Left lung (tissue), 10 donors: Measurements from ENCODE around the gene LTA4H. TPM values are rescaled to one million over a fixed set of nuclear protein-coding genes. Genes with fewer than 3 reads are reported as not detected.
A peak's percentile ranks its signal among the peaks of the same experiment; 100 is the strongest.

Experiments used
- ATAC-seq: fragments of 200-7000 bp; cut with Tn5 transposase; one replicate; pipeline ENCODE4 v1.9.1; 2020; ENCODE audit warnings: moderate library complexity
- DNase-seq, 4 donors: peaks; one replicate each; pipeline ENCODE4 v3.0.0-alpha.2; 2013 to 2020
- H3K27ac ChIP-seq, 2 donors: fragments of 200-600 bp; sonication (generic) in 1 of 2; one replicate each; pipeline versions ENCODE4 v1.5.0 to v1.8.0; 2020 to 2021
- H3K27me3 ChIP-seq, 2 donors: fragments of 200-600 bp; sonication (generic) in 1 of 2; one replicate each; pipeline versions ENCODE4 v1.5.0 to v1.8.0; 2020 to 2021
- H3K36me3 ChIP-seq, 2 donors: fragments of 200-600 bp; sonication (generic) in 1 of 2; one replicate each; pipeline versions ENCODE4 v1.5.0 to v1.8.0; 2020 to 2021
- H3K4me1 ChIP-seq, 2 donors: fragments of 200-600 bp; one replicate each; pipeline ENCODE4 v1.8.0; 2021
- H3K4me3 ChIP-seq, 2 donors: fragments of 200-600 bp; sonication (generic) in 1 of 2; one replicate each; pipeline versions ENCODE4 v1.5.0 to v1.8.0; 2020 to 2021; ENCODE audit warnings: mild to moderate bottlenecking in 1 of 2
- H3K9me3 ChIP-seq, 2 donors: fragments of 200-600 bp; sonication (generic) in 1 of 2; one replicate each; pipeline versions ENCODE4 v1.5.0 to v1.8.0; 2020 to 2021
- intact Hi-C, 2 donors: fragments of 100-400 bp; cut with DNase I; formaldehyde crosslinking; loops; one replicate each; pipeline versions ENCODE4 v1.11.2 to v1.14.2; 2022
- polyA plus RNA-seq, 6 donors: library from polyadenylated mRNA; unstranded; fragments of 120-200 nt; gene quantifications; one replicate each; pipeline ENCODE4 v1.2.1, GENCODE V29; 2013; ENCODE audit not compliant: insufficient read length in 6 of 6
- total RNA-seq, 2 donors: library from RNA; stranded (reverse); fragmentation: NEBNext Ultra II Directional; extraction: Animal tissue kit (Norgen Biotek cat#: 25700); gene quantifications; one replicate each; pipeline ENCODE4 v1.2.1, GENCODE V29; 2021
- TF ChIP-seq, protein P1 (sequence below), 2 donors: fragments of 200-600 bp; sonication (generic) in 1 of 2; IDR thresholded peaks; one replicate each; pipeline versions ENCODE4 v1.5.0 to v1.8.0; 2021; ENCODE audit warnings: antibody characterized with exemption in 2 of 2
- donor health status: DM: no; HTN: yes; CAD: no.
- donor health status: DM: no; HTN: no; CAD: no.

The LTA4H gene
- total and polyA plus RNA-seq, 8 donors, result 173 to 227 (median 203) TPM

DNA sequence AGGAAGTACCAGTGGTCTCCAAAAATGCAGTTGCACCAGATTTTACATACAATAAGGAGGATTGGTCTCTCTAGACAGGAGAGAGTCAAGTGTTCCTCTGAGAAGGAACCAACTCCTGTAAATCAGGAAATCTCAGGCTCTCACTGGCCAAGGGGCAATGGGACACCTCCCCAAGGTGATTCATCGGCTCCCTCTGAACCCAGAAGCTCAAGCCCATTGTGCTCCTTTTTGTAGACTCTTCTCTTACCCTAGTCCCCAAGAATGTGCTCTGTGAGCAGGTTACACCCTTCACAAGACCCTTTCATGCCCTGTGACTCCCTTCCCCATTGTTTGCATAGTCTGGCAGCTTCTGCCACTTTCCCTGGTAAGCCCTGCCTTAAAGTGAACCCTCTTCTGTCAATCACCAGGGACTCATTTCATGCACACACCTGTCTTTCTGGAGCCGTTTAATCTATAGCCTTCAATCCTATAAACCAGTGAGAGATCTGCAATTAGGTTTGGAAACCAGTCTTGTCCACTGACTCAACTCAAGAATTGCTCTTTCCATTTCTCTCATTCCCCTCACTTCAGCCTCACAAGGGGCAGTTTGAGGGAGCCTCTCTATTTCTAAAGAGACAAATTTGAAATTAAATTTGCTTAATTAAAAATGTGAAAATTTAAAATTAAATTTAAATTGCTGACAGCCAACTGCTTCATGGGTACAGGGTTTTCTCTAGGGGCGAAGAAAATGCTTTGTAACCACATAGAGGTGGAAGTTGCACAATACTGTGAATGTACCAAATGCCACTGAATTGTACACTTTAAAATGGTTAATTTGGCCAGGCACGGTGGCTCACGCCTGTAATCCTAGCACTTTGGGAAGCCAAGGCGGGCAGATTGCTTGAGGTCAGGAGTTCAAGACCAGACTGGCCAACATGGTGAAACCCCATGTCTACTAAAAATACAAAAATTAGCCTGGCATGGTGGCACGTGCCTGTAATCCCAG lies 38.3 kb upstream of the LTA4H start:
- intact Hi-C loops, result no loop called here
- Histone ChIP-seq H3K9me3 (no peaks in the 10 kb centered on the region), H3K27ac (no peak overlapping the region), H3K4me3 (no peak overlapping the region), H3K27me3 (no peaks in the 10 kb centered on the region), H3K36me3 (no peaks in the 10 kb centered on the region), H3K4me1 (peaks cover 6 to 24% of the 10 kb centered on the region in 2 donors)
- no peak for DNase-seq
- ATAC-seq, result peak; percentile 72
- TF ChIP-seq, protein P1, sequence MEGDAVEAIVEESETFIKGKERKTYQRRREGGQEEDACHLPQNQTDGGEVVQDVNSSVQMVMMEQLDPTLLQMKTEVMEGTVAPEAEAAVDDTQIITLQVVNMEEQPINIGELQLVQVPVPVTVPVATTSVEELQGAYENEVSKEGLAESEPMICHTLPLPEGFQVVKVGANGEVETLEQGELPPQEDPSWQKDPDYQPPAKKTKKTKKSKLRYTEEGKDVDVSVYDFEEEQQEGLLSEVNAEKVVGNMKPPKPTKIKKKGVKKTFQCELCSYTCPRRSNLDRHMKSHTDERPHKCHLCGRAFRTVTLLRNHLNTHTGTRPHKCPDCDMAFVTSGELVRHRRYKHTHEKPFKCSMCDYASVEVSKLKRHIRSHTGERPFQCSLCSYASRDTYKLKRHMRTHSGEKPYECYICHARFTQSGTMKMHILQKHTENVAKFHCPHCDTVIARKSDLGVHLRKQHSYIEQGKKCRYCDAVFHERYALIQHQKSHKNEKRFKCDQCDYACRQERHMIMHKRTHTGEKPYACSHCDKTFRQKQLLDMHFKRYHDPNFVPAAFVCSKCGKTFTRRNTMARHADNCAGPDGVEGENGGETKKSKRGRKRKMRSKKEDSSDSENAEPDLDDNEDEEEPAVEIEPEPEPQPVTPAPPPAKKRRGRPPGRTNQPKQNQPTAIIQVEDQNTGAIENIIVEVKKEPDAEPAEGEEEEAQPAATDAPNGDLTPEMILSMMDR (IDR thresholded peaks at IDR 0.05), result no peak

DNA sequence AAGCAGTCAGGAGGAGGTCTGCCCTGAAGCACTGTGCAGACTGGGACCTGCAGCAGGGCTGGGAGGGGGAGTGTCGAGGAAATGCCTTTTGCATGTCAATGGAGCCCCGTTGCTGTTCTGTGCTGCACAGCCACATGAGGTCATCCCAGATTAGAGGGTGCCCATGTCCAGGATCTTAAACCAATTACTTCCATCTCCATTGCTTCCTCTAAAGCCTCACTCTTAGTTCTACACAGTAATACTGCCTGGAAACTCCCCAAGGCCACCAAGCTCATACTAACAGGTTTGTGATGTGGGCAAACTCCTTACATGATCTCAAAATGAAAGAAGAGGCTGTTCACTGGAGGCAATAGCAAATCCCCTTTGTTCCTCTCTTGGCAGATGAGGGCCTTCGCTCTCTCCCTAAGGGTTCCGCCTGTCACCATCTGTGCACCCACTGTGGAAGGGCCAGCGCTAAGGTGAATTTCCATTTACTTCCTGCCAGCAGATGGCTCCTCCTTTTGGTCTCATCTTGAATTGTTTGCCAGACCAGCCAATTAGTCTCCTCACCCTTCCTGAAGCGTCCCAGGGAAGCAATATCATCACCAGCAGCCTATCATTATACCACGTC lies 35.4 kb upstream of the LTA4H start:
- Histone ChIP-seq H3K27me3 (no peaks in the 10 kb centered on the region), H3K4me1 (peaks cover 0 to 24% of the 10 kb centered on the region in 2 donors), H3K27ac (no peak overlapping the region), H3K36me3 (no peaks in the 10 kb centered on the region), H3K4me3 (no peak overlapping the region), H3K9me3 (no peaks in the 10 kb centered on the region)
- DNase-seq (no peak), ATAC-seq (peak; percentile 15)
- intact Hi-C loops, result no loop called here
- TF ChIP-seq, protein P1 (IDR thresholded peaks at IDR 0.05), result no peak

DNA sequence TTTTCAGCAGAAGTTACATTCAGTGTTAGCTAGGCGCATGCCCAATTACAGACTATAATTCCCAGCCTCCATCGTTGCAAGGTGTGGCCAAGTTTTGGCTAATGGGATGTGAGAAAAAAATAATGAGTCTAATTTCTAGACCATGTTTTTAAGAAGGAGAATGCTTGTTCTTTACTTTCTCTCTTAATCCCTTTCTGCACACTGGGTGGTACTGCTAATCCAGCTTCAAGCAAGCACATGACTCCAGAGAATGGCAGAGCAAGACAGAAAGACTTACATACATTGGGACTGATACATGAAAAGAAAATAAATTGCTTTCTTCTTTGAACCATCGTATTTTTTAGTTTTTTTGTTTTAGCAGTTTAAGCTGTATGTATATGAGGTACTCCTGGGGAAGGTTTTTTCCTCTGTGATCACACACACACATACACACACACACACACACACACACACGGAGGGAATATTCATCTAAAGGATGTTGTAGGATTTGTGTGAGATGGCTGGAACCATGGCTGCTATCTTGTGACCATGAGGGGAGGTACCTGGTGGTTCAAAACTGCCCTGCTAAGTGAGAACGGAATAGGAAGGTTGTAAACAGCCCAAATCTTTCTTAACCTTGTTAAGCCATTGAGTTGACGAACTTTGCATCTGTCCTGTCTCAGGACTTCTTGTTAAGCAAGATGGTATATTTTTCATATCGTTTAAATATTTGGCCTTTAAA lies 34.3 kb upstream of the LTA4H start:
- no peak for DNase-seq
- Histone ChIP-seq H3K27me3 (no peaks in the 10 kb centered on the region), H3K9me3 (no peaks in the 10 kb centered on the region), H3K4me1 (peaks cover 0 to 22% of the 10 kb centered on the region in 2 donors), H3K27ac (no peak overlapping the region), H3K36me3 (no peaks in the 10 kb centered on the region), H3K4me3 (no peak overlapping the region)
- TF ChIP-seq, protein P1 (IDR thresholded peaks at IDR 0.05), result no peak
- intact Hi-C loops, result no loop called here
- no peak for ATAC-seq

DNA sequence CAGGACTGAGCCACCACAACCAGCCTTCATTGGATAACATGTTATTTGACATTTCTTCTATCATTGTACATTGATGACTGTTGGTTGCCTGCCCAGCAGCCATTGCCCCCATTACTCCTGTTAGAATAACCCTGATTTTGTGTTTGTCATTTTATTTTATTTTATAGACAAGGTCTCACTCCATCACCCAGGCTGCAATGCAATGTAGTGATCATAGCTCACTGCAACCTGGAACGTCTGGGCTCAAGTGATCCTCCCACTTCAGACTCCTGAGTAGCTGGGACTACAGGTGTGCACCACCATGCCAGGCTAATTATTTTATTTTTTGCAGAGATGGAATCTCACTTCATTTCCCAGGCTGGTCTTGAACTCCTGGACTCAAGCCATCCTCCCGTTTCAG lies 33.2 kb upstream of the LTA4H start:
- no peaks in the 10 kb centered on the region for H3K36me3 ChIP-seq
- H3K27ac ChIP-seq, result no peak overlapping the region
- DNase-seq (no peak), ATAC-seq (no peak)
- intact Hi-C loops, result no loop called here
- peaks cover 0 to 23% of the 10 kb centered on the region in 2 donors for H3K4me1 ChIP-seq
- no peak overlapping the region for H3K4me3 ChIP-seq
- TF ChIP-seq, protein P1 (IDR thresholded peaks at IDR 0.05), result no peak
- no peaks in the 10 kb centered on the region for H3K27me3 ChIP-seq
- H3K9me3 ChIP-seq, result no peaks in the 10 kb centered on the region
